SKM-1 treated with dmso at 0.1 percent for 144 hours (cell line): ENCODE results near the gene PRRX2.
"Not testable (repeated sequence)": the region's sequence is repeated elsewhere in the genome, so short reads cannot be mapped to it uniquely, and the experiment has no call there.

Source experiments
- DNase-seq: peaks from one replicate; lab custom pipeline; 2025; ENCODE audit not compliant: unreplicated experiment; lab: John Stamatoyannopoulos, UW

Gene PRRX2

DNA sequence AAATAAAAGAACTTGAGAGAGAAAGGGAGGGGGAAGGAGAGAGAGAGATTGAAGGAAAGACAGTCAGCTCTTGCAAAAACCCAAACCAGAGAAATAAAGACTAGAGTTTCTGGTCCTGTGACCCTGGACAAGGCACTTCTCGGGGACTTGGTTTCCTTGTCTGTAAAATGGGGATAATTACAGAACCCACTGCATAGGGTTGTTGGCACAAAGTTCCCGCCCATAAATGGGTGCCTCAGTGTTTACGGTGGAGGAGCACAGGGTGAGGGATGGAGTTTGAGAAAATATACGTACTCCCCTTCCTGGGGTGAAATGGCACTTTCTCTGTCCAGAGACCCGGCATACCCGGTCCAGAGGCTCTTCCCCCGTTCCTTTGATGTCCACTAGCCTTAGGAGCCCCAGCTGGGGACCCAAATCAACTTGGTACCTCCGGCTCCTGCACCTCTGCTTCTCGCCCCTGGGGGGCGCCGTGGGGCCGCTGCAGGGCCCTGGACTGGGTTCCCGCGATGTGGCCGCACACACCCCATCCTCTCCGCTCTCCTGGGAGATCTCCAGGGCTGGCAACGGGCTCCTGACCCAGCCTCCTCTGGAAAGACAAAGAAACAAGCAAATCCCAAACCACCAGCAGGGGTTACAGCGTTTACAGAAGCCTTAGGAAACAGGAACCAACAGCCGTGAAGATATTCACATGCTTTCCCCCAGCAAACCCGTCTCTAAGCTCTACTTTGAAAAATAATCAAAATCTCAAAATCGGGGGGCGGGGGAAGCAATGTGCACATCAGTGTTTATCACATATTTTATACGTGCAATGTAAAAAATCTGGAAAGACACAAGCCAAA lies 61.1 kb downstream of the PRRX2 start:
- DNase-seq, result peak; percentile 52

- no peak for DNase-seq
Observed at GRCh38 chr9:129728744-129729143, 63.3 kb downstream of the PRRX2 start.

DNA sequence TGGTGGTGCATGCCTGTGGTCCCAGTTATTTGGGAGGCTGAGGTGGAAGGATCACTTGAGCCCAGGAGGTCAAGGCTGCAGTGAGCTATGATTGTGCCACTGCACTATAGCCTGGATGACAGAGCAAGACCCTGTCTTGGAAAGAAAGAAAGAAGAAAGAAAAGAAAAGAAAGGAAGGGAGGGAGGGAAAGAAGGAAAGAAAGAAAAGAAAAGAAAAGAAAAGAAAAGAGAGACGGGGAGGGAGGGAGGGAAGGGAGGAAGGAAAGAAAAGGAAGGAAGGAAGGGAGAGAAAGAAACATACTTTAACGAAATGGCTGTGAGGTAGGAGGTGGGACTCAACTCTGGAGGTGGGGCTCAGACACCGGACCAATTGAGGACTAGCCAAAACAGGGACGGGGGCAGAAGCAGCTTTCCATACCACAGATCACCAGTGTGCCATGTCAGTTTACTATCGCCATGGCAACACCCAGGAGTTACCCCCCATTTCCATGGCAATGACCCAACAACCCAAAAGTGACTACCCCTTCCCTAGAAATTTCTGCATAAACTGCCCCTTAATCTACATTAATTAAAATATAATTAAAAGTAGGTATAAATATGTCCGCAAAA lies 66.1 kb downstream of the PRRX2 start:
- DNase-seq, result no peak

DNA sequence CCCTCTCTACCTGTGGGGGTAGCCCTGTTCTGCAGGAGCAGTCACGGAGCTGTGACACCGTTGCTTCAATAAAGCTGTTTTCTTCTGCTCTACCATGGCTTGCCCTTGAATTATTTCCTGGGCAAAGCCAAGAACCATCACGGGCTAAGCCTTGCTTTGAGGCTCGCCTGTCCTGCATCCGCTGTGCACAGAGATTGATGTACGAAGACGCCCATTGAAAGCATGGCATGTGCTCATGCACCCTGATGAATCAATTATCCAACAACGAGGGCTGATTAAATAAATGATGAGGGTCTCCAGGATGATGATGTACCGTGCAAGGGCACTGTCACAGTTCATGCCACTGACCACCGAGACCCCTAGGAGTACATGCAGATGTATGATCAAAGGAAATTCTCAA lies 66.7 kb downstream of the PRRX2 start:
- no peak for DNase-seq

GRCh38 chr9:129732946-129733631 lies 67.6 kb downstream of the PRRX2 start:
- DNase-seq, result no peak

DNA sequence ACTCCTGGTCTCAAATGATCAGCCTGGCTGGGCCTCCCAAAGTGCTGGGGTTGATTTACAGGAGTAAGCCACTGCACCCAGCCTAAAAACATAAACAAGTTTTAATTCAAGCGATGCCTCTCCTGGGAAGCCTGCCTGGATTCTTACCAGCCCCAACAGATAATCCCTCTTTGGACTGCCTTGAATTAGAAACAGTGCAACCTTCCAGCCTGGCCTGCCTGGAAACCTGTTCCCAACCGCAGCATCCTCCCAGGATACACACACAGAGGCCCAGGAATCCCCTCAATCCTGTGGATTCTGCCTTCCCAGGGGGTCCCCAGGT lies 68.1 kb downstream of the PRRX2 start:
- DNase-seq, result no peak

DNA sequence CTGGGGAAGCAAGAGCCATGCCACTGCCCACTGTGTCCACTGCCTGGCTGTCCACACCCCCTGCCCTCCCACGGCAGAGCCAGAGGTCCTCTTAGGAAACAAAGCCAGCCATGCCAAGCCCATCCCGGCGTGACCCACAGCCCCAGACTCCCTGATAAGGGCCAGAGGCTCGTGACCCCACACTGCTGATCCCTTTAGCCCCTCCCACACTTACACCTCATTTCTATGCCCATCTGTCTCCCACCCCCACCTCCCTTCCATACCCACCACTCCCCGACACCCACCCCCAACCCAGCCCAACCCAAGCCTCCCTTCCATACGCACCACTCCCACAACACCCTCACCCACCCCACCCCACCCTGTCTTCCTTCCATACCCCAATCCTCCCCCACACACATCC lies 70.1 kb downstream of the PRRX2 start:
- DNase-seq, result no peak

- no peak for DNase-seq
Observed at GRCh38 chr9:129736334-129736733, 70.9 kb downstream of the PRRX2 start.

GRCh38 chr9:129737479-129738274 lies 72.2 kb downstream of the PRRX2 start:
- DNase-seq, result peak; percentile 74

- DNase-seq, result no peak
Observed at GRCh38 chr9:129739432-129739831, 74.0 kb downstream of the PRRX2 start.

DNA sequence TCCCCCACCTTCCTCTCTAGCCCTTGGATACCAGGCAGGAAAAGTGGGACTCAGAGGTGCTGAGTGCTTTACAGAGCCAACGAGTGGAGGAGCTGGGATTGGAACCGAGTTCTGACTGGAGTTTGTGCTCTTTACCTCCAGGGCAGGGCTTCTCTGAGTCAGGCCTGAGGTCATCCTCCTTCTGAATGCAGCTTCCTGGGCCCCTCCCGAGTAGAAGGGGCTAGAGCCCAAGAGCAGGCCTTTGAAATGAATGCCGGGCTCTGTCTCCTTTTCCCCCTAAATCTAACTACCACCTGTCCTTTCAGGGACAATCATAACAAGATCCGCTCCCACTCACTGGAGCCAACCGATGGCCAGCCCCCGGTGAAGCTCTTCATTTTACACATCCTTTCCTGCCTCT lies 74.7 kb downstream of the PRRX2 start:
- DNase-seq, result no peak

DNA sequence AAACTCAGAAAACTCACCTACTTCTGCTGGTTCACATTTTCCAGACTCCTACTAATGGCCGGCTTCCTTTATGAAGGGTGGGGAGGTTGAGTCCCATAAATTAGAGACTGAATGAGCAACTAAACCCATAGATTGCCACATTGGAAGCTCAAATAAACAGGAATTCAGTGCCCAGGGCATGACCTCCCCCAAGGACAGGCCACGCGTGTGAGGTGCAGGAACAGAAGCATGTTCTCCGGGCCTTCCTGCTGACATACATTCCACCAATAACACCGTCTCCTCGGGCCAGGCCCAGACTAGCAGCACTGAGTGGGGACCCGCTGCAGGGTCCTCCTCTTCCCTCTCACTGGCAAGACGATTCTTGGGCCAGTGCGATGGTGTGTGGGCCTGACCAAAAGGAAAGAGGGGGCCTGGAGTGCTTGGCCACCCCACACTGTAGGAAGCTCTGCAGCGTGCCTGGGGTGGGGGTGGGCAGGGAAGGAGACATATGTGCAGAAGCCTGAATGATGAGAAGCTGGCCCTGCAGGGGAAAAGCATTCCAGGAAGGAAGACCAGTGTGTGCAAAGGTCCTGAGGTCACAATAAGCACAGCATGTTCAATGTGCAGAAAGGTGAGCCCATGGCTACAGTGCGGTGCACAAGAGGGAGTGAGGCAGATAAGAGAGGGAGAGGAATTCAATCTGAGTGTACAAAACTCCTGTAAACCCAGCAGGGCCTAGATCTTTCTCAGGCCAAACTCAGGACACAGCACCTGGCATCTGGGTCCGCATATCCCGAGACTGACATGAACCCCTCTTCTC lies 75.4 kb downstream of the PRRX2 start:
- DNase-seq, result no peak

DNA sequence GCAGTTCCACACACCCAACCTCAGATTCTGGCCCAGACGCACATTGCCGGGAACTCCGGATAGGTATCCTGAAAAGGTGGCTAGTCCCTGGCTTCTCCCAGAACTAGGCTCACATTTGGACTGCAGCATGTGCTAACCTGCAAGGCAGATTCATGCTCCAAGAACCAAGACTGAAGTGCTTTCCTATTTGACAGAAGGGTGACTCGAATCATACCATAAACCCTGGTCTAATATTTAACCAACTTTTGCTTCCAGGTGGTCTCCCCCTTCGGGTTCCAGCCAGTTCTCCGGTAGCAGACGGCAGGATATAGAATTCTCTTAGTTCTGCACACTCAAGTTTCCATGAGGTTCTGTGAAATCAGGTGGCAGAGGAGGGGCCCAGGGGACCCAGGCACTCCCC lies 79.8 kb downstream of the PRRX2 start:
- DNase-seq, result no peak

DNA sequence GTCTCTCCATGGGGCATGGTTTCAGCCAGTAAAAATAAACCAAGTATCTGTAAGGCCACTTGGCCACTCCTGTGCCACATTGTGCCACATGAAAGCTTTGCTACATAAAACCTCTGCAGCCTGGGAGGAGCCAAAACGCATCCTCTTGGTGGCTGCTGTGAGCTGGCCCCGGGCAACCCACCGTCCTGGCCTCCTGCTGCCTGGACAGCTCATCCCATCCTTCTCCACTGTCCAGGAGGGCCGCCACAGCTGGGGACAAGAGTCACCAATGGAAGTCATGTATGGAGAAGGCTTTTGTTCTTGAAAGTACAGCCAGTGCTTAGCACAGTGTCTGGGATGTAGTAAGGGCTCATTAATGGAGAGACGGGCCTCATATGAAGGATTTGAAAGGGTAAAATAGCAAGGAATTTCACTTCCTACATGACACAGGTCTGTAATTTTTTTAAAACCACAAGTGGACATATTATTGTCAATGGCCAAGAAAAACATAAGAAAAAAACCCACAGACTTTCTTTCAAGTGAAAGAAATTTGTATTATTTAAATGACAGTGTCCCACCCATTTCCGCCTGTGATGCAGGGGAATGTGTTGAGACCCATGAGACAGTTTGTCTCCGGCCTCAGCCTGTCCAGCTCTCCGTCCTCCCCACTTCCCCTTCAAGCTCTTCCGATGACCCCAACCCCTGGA lies 80.8 kb downstream of the PRRX2 start:
- DNase-seq, result no peak

- no peak for DNase-seq
Observed at GRCh38 chr9:129748249-129748648, 82.8 kb downstream of the PRRX2 start.

GRCh38 chr9:129749052-129749451 lies 83.6 kb downstream of the PRRX2 start:
- DNase-seq, result not testable (repeated sequence)

DNA sequence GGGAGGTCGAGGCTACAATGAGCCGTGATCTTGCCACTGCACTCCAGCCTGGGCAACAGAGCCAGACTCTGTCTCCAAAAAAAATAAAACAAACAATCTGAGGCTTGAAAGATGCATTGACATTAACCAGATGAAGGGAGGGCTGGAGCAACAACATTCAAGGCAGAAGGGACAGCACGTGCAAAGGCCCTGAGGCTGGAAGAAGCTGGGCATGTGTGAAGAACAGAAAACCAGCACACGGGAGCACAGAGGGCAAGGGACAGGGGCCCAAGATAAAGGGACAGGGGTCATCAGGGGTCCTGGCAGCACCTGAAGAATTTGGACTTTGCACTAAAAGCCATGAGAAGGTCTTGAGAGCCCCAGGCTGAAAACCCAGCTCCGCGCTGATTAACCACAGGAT lies 84.1 kb downstream of the PRRX2 start:
- DNase-seq, result no peak

DNA sequence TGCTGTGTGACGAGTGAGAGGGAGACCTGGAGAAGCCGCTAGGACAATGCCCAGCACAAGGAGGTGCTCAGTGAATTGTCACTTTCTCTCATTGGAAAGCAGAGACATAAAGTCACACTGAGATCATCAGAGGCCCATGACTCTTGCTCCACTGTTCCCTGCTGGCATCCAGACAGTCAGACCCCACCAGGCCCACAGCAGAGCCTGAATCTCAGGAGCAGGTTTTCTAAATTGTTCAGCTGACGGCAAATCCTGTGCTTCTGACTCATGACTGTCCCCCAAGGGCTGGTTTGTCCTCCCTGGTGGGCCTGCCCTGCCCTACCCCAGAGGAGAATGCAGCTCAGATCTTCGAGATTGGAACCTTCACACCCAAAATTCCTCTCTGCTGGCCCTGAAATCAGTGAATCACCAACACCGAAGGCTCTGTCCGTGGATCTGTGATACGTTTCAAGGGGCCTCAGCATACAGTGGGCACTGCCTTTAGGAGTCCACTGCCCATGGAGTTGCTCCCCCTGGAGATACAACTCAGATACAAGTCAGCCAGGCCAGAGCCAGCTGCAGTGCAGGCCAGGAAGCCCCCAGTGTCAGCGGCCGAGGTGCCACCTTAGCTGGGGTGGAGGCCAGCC lies 84.7 kb downstream of the PRRX2 start:
- DNase-seq, result no peak
